ENCODE measurements around the gene SAMD3. TPM values are rescaled to one million over a fixed set of nuclear protein-coding genes. Genes with fewer than 3 reads are reported as not detected.

SAMD3 gene
- total and polyA plus RNA-seq, 2 of the 4 experiments (the other 2 are of a cell fraction) = 3.0 to 3.9 TPM

- dilution Hi-C loops (cut with HindIII; ENCODE audit: low sequenced_read_pairs, unreplicated experiment) (no loop called here), intact Hi-C loops (cut with micrococcal nuclease) (no loop called here)
- ATAC-seq (ENCODE audit: low read depth) = peak; percentile 60
These were observed 79.0 kb downstream of the SAMD3 start for GRCh38 chr6:130143709-130144108.

More at GRCh38 chr6:130143709-130144108, 79.0 kb downstream of the SAMD3 start:
- H3K9me3 ChIP-seq (ENCODE audit: control insufficient read depth, insufficient read depth, low read length) = no peaks in the 10 kb centered on the region
- no peak overlapping the region for H4K91ac ChIP-seq (ENCODE audit: insufficient read depth, low read depth, low read length)
- H3K9me1 ChIP-seq (ENCODE audit: insufficient read depth, low read length) = no peaks in the 10 kb centered on the region
- no peak overlapping the region for H4K8ac ChIP-seq (ENCODE audit: low read depth in 2 of 2, low read length in 2 of 2)
- H3K79me1 ChIP-seq (ENCODE audit: low read depth in 1 of 2, low read length in 2 of 2) = no peaks in the 10 kb centered on the region
- DNase-seq = peak; percentile 48
- H3K23ac ChIP-seq (ENCODE audit: low read depth, low read length) = no peak overlapping the region
- TF ChIP-seq BHLHE40 (IDR thresholded peaks at IDR 0.05; ENCODE audit: low read depth, low read length) = no peak
- TF ChIP-seq SMC3 (IDR thresholded peaks at IDR 0.05; ENCODE audit: low read depth, low read length) = no peak
- peak; percentile 28; the same call in 1 of the 2 replicates for TF ChIP-seq FOS (IDR thresholded peaks at IDR 0.05; ENCODE audit: low read depth, low read length)
- H3K9ac ChIP-seq (ENCODE audit: low read depth, low read length) = no peak overlapping the region
- CTCF ChIA-PET = no interaction called here
- no peaks in the 10 kb centered on the region for H3K4me1 ChIP-seq (ENCODE audit: control insufficient read depth, insufficient read depth, low read length)
- in situ Hi-C loops (cut with MboI; ENCODE audit: low sequenced_read_pairs) = no loop called here
- POLR2A ChIA-PET (ENCODE audit: unreplicated experiment) = no interaction called here
- H3K27ac ChIP-seq (ENCODE audit: insufficient read depth, low read length) = no peak overlapping the region
- H3K4me2 ChIP-seq (ENCODE audit: low read depth, low read length) = no peak overlapping the region
- no peak overlapping the region for H3K18ac ChIP-seq (ENCODE audit: low read depth, low read length)
- H3K4ac ChIP-seq (ENCODE audit: low read depth, low read length) = no peak overlapping the region
- H4K5ac ChIP-seq (ENCODE audit: low read depth, low read length) = no peak overlapping the region
- H3K27me3 ChIP-seq (ENCODE audit: control insufficient read depth, insufficient read depth, low read length) = no peaks in the 10 kb centered on the region
- no peak overlapping the region for H2AK9ac ChIP-seq (replicated peaks; ENCODE audit: low read depth, low read length, poor library complexity)
- no peak overlapping the region for H2BK15ac ChIP-seq (ENCODE audit: low read depth, low read length)
- no peaks in the 10 kb centered on the region for H3K36me3 ChIP-seq (ENCODE audit: control insufficient read depth, insufficient read depth, low read length)
- no peak overlapping the region for H2AK5ac ChIP-seq (ENCODE audit: low read depth, low read length)
- no peak overlapping the region for H2BK5ac ChIP-seq (ENCODE audit: low read depth, low read length, poor library complexity, severe bottlenecking)
- no peak overlapping the region for H2AFZ ChIP-seq (replicated peaks; ENCODE audit: low read length, poor library complexity)
- no peak overlapping the region for H3K14ac ChIP-seq (replicated peaks; ENCODE audit: low read depth, low read length)
- no peak overlapping the region for H2BK20ac ChIP-seq (ENCODE audit: low read depth, low read length)
- no peak overlapping the region for H3K4me3 ChIP-seq (ENCODE audit: insufficient read depth, low read depth, low read length)
- WGBS, 2 experiments (ENCODE audit: extremely low coverage in 2 of 2, insufficient read length in 1 of 2) = 80% methylated on average over 1 of the region's 3 CpGs; no CpG with 5 or more reads in 1 of the 2 experiments
- BruUV-seq (replicated peaks) = no TSS peak
- no peak overlapping the region for H3K56ac ChIP-seq (ENCODE audit: extremely low read depth, insufficient read depth, low read length)
- H4K20me1 ChIP-seq (ENCODE audit: insufficient read depth, low read length) = no peaks in the 10 kb centered on the region
- no peak overlapping the region for H2BK120ac ChIP-seq (ENCODE audit: low read depth, low read length)
